ENCODE data around the gene EPS8L2. TPM values are rescaled to one million over a fixed set of nuclear protein-coding genes. Genes with fewer than 3 reads are reported as not detected.

EPS8L2 gene
- total and polyA plus RNA-seq, 2 donors (not counting 1 experiment from before 2014, with no cell fraction given): 13.9 to 22.7 TPM

- POLR2A ChIA-PET: no interaction called here
- CTCF ChIA-PET: no interaction called here
- Mint-ChIP-seq H3K9me3 (ENCODE audit: insufficient read depth) (no peaks in the 10 kb centered on the region), H3K27me3 (no peaks in the 10 kb centered on the region), H3K4me3 (no peak overlapping the region), H3K27ac (no peak overlapping the region), H3K4me1 (peaks cover 2% of the 10 kb centered on the region)
- ATAC-seq (ENCODE audit: low read depth) (no peak), DNase-seq (no peak)
- intact Hi-C loops (cut with micrococcal nuclease): no loop called here
- TF ChIP-seq, protein P1, sequence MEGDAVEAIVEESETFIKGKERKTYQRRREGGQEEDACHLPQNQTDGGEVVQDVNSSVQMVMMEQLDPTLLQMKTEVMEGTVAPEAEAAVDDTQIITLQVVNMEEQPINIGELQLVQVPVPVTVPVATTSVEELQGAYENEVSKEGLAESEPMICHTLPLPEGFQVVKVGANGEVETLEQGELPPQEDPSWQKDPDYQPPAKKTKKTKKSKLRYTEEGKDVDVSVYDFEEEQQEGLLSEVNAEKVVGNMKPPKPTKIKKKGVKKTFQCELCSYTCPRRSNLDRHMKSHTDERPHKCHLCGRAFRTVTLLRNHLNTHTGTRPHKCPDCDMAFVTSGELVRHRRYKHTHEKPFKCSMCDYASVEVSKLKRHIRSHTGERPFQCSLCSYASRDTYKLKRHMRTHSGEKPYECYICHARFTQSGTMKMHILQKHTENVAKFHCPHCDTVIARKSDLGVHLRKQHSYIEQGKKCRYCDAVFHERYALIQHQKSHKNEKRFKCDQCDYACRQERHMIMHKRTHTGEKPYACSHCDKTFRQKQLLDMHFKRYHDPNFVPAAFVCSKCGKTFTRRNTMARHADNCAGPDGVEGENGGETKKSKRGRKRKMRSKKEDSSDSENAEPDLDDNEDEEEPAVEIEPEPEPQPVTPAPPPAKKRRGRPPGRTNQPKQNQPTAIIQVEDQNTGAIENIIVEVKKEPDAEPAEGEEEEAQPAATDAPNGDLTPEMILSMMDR (IDR thresholded peaks at IDR 0.05): no peak
- no peak for TF ChIP-seq EZH2 (IDR thresholded peaks at IDR 0.05; ENCODE audit: borderline replicate concordance, insufficient read depth, low read depth, low read length, poor library complexity, severe bottlenecking)
- Histone ChIP-seq H3K4me2 (replicated peaks; ENCODE audit: low read depth, low read length, poor library complexity, severe bottlenecking) (no peak overlapping the region), H4K20me1 (ENCODE audit: control insufficient read depth, insufficient read depth, low read length, poor library complexity, severe bottlenecking) (peaks cover 16% of the 10 kb centered on the region), H3K27me3 (replicated peaks in 1 of 4; ENCODE audit: control extremely low read depth in 1 of 4, control insufficient read depth in 3 of 4, insufficient read depth in 4 of 4, low read length in 3 of 4) (no peaks in the 10 kb centered on the region), H3K27ac (ENCODE audit: low read length in 2 of 2) (no peak overlapping the region), H3K9ac (ENCODE audit: low read length) (no peak overlapping the region), H3K4me3 (ENCODE audit: control extremely low read depth in 1 of 5, extremely low read depth in 1 of 5, insufficient read depth in 1 of 5, low read depth in 2 of 5, low read length in 4 of 5) (no peak overlapping the region), H3K9me3 (ENCODE audit: control extremely low read depth in 1 of 3, control insufficient read depth in 2 of 3, insufficient read depth in 1 of 3, low read length in 2 of 3) (no peaks in the 10 kb centered on the region), H3K36me3 (replicated peaks in 1 of 2; ENCODE audit: control extremely low read depth in 1 of 2, control insufficient read depth in 1 of 2, extremely low read depth in 1 of 2, insufficient read depth in 2 of 2, low read length in 1 of 2) (peaks cover 0 to 42% of the 10 kb centered on the region in 2 experiments), H3K79me2 (ENCODE audit: control insufficient read depth, insufficient read depth, low read length) (no peaks in the 10 kb centered on the region), H2AFZ (ENCODE audit: insufficient read depth, low read depth, low read length, poor library complexity, severe bottlenecking) (no peak overlapping the region), H3K4me1 (ENCODE audit: control insufficient read depth in 2 of 2, insufficient read depth in 2 of 2, low read length in 2 of 2) (no peaks in the 10 kb centered on the region)
- WGBS (ENCODE audit: insufficient coverage): 97% methylated on average over 10 of the region's 11 CpGs
These were observed 61.2 kb downstream of the EPS8L2 start for GRCh38 chr11:767238-767637.

GRCh38 chr11:769887-770641, 64.0 kb downstream of the EPS8L2 start:
- H3K36me3 ChIP-seq (replicated peaks in 1 of 2; ENCODE audit: control extremely low read depth in 1 of 2, control insufficient read depth in 1 of 2, extremely low read depth in 1 of 2, insufficient read depth in 2 of 2, low read length in 1 of 2): peaks cover 0 to 27% of the 10 kb centered on the region in 2 experiments
- peaks cover 3% of the 10 kb centered on the region for H3K4me1 Mint-ChIP-seq
- H3K27me3 Mint-ChIP-seq: no peaks in the 10 kb centered on the region
- DNase-seq: no peak
- ChIA-PET POLR2A (no interaction called here), CTCF (interaction anchor here (0.5 kb wide), 1 partner anchor 181 kb away, joined by 4 read pairs; no protein-coding TSS in a partner anchor)
- no peak overlapping the region for H2AFZ ChIP-seq (ENCODE audit: insufficient read depth, low read depth, low read length, poor library complexity, severe bottlenecking)
- no peak overlapping the region for H3K4me2 ChIP-seq (replicated peaks; ENCODE audit: low read depth, low read length, poor library complexity, severe bottlenecking)
- peaks cover 27% of the 10 kb centered on the region for H4K20me1 ChIP-seq (ENCODE audit: control insufficient read depth, insufficient read depth, low read length, poor library complexity, severe bottlenecking)
- no peaks in the 10 kb centered on the region for H3K9me3 ChIP-seq (ENCODE audit: control extremely low read depth in 1 of 3, control insufficient read depth in 2 of 3, insufficient read depth in 1 of 3, low read length in 2 of 3)
- no peak overlapping the region for H3K27ac ChIP-seq (ENCODE audit: low read length in 2 of 2)
- no peaks in the 10 kb centered on the region for H3K4me1 ChIP-seq (ENCODE audit: control insufficient read depth in 2 of 2, insufficient read depth in 2 of 2, low read length in 2 of 2)
- no peak for ATAC-seq (ENCODE audit: low read depth)
- intact Hi-C loops (cut with micrococcal nuclease): no loop called here
- TF ChIP-seq, protein P1 (IDR thresholded peaks at IDR 0.05): no peak
- TF ChIP-seq EZH2 (IDR thresholded peaks at IDR 0.05; ENCODE audit: borderline replicate concordance, insufficient read depth, low read depth, low read length, poor library complexity, severe bottlenecking): no peak
- H3K79me2 ChIP-seq (ENCODE audit: control insufficient read depth, insufficient read depth, low read length): peaks cover 27% of the 10 kb centered on the region
- H3K9ac ChIP-seq (ENCODE audit: low read length): no peak overlapping the region
- no peak overlapping the region for H3K27ac Mint-ChIP-seq
- H3K9me3 Mint-ChIP-seq (ENCODE audit: insufficient read depth): no peaks in the 10 kb centered on the region
- no peaks in the 10 kb centered on the region for H3K27me3 ChIP-seq (replicated peaks in 1 of 4; ENCODE audit: control extremely low read depth in 1 of 4, control insufficient read depth in 3 of 4, insufficient read depth in 4 of 4, low read length in 3 of 4)
- H3K4me3 ChIP-seq (ENCODE audit: control extremely low read depth in 1 of 5, extremely low read depth in 1 of 5, insufficient read depth in 1 of 5, low read depth in 2 of 5, low read length in 4 of 5): no peak overlapping the region
- 91% methylated on average over 21 of the region's 23 CpGs for WGBS (ENCODE audit: insufficient coverage)
- H3K4me3 Mint-ChIP-seq: no peak overlapping the region
